Stimulated activated CD8-positive, alpha-beta memory T cell treated with anti-CD3 and anti-CD28 coated beads, Interleukin-2, amount 100 ng/mL, for 1 hour (primary cell): Measurements from ENCODE around the gene CDKN2B.
"Not testable (repeated sequence)": the region's sequence is repeated elsewhere in the genome, so short reads cannot be mapped to it uniquely, and the experiment has no call there.

Experiments
- DNase-seq, 2 donors: peaks; one replicate each; pipeline ENCODE4 v3.0.0-alpha.2; 2020; ENCODE audit warnings: low read depth in 2 of 2

The CDKN2B gene

GRCh38 chr9:22008717-22009505 lies at the start of gene CDKN2B:
Gene CDKN2B, minus strand, starts transcription at chr9:22009305. Its CDS starts 352 bp downstream, at chr9:22008953.
- DNase-seq: peak in 1 of 2 donors; percentile 33

- DNase-seq: not testable (repeated sequence)
Observed at GRCh38 chr9:22057972-22058371, 48.9 kb upstream of the CDKN2B start.

GRCh38 chr9:22056402-22056801 lies 47.3 kb upstream of the CDKN2B start:
- no peak for DNase-seq

GRCh38 chr9:22055090-22055489 lies 46.0 kb upstream of the CDKN2B start:
- DNase-seq: no peak

GRCh38 chr9:22054529-22054928 lies 45.4 kb upstream of the CDKN2B start:
- DNase-seq: no peak

- DNase-seq: no peak
Observed at GRCh38 chr9:22054076-22054475, 45.0 kb upstream of the CDKN2B start.

GRCh38 chr9:22053178-22053577 lies 44.1 kb upstream of the CDKN2B start:
- DNase-seq: no peak

GRCh38 chr9:22052376-22052945 lies 43.4 kb upstream of the CDKN2B start:
- DNase-seq: no peak

GRCh38 chr9:22050924-22051323 lies 41.8 kb upstream of the CDKN2B start:
- DNase-seq: no peak

- no peak for DNase-seq
Observed at GRCh38 chr9:22049411-22049810, 40.3 kb upstream of the CDKN2B start.

GRCh38 chr9:22047596-22047995 lies 38.5 kb upstream of the CDKN2B start:
- DNase-seq: no peak

- no peak for DNase-seq
Observed at GRCh38 chr9:22046243-22046885, 37.3 kb upstream of the CDKN2B start.

- no peak for DNase-seq
Observed at GRCh38 chr9:22045423-22045822, 36.3 kb upstream of the CDKN2B start.

- no peak for DNase-seq
Observed at GRCh38 chr9:22044583-22044982, 35.5 kb upstream of the CDKN2B start.

- no peak for DNase-seq
Observed at GRCh38 chr9:22043928-22044327, 34.8 kb upstream of the CDKN2B start.

- no peak for DNase-seq
Observed at GRCh38 chr9:22041775-22042174, 32.7 kb upstream of the CDKN2B start.

GRCh38 chr9:22041344-22041743 lies 32.2 kb upstream of the CDKN2B start:
- DNase-seq: no peak

GRCh38 chr9:22040760-22041159 lies 31.7 kb upstream of the CDKN2B start:
- no peak for DNase-seq

- DNase-seq: no peak
Observed at GRCh38 chr9:22039258-22039657, 30.2 kb upstream of the CDKN2B start.

- no peak for DNase-seq
Observed at GRCh38 chr9:22037954-22038690, 29.0 kb upstream of the CDKN2B start.

- DNase-seq: no peak
Observed at GRCh38 chr9:22036866-22037626, 27.9 kb upstream of the CDKN2B start.
